ENCODE results near the gene EBF3.

The EBF3 gene

DNA sequence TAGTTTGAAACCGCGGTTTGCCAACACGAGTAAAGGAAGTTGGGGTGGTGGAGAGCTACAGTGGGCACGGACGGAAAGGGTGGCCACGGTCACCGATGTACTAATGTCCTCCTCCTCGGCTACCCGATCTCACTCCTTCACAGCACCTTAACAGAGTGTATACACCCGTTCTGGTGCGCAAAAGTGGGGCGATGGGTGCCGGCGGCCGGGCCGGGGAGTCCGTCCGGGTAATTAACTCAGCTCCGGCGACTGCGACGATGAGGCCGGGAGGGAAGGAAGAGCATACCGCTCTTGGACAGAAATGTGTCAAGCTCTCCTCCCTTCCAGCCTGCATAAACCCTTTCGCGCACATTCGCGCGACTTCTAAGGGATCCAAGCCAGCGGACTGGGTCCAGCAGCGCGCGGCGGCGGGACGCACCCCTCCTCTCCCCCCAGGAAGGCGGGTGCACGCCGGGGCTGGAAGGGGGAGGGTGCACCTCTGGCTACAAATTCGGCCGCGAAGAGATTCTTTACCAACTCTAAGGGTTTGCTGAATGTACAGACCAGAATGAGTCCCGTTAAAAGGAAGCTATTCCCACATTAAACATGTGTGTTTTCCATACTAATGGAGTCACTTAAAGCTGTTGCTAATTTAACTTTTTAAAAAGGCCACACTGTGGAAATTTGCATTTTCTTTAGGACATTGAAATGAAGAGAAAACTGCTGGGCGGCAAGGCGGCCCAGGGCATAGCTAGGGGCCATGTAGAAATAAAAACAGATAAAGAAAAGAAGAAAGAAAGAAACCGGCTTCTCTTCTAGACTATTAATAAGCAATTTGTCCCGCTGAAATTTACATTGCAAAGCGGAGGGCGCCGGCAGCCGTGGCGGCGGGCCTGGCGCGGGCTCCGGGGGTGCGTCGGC lies 6.6 kb upstream of the EBF3 start:
- no peak for DNase-seq (ENCODE audit: low spot score)

GRCh38 chr10:129969911-129970464 lies 5.9 kb upstream of the EBF3 start:
- DNase-seq (ENCODE audit: low spot score), result no peak

- no peak for DNase-seq (ENCODE audit: low spot score)
Measured at GRCh38 chr10:129969184-129969910, 5.3 kb upstream of the EBF3 start.

- no peak for DNase-seq (ENCODE audit: low spot score)
Measured at GRCh38 chr10:129968853-129969183, 4.7 kb upstream of the EBF3 start.

DNA sequence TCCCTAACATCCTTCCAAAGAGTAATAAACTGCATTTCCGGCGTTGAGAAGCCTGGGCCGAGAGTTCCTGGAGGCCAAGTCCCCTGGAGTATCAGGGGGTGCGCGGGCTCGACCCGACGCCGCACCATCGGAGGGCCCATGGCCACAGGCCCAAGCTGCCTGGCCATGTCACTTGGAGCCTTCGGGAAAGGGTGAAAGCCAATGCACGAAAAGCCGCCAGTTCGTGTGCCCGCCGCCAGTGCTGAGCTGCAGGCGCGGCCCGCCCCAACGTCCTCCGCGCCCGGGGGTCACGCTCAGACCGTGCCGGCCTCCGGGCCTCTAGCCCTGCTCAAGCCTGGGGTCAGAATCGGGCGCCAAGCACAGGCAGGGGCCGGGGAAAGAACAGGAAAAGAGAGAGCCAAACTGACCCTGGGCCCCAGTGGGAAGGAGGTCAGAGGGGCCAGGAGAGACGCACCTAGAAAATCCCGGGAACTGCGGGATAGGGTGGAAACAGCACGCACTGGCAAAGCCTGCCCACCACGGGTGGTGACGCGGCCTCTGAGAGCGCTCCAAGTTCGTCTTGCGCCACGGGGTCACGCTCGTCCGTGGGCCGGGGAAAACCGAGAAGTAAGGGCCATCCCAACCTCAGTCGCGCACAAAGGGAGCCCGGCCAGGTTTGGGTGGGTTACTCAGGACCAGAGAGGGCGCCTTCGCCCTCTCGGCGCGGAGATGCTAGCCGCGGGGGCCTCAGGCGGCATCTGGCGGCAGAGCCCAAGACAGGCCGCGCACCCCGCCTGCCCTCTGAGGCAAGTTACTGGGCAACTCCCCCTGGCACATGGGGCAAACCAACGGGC lies 4.2 kb upstream of the EBF3 start:
- DNase-seq (ENCODE audit: low spot score), result no peak

DNA sequence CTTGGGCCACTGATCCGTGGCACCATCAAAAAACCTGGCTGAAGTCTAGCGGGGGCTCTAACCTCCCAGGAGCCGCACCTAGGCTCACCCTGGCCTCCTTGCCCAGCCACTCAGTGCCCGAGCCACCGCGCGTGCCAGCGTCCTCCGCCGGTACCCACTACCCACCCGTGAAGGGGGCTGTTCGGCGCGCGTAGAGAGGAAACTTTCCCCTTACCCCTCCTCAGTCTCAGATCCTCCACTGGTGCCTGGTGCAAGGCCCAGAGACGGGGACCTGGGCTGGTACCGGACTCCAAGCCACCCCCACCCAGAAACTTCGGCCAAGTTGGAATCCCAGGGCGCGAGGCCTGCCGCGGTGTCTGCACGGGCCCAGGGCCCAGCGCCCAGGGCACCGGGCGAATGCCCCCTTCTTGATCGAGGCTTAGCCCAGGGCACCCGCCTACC lies 3.5 kb upstream of the EBF3 start:
- DNase-seq (ENCODE audit: low spot score), result no peak

DNA sequence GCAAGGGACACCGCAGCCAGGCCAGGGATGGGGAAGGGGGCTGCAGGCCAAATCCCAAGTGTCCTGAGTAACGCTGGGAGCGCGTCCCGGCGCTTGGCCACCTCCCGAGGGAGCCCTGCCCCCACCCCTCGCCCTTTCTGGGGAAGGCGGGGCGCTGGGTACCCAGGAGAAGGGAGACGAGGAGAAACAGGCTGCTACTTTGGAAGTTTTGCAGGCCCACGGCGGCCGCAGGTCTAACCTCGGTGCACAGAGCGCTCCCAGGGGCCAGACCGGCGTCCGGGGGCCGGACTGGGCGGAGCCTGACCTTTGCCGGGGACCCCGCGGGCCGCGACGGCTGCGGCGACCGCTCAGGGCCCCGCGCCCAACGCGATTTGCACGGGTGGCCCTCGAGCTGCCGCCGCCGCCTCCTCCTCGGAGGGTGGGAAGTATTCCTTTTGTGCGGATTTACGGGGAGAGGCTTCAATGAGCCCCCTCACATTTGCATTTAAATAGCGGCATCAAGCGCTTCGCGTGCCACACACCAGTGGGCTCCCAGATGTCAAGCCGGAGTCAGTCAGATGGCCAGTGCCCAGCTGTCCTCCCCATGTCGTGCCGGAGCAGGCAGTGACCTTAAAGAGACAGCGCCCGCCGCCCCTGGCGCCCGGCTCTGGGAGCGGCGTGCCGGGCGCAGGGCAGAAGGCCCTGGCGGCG lies 3.0 kb upstream of the EBF3 start:
- no peak for DNase-seq (ENCODE audit: low spot score)

- DNase-seq (ENCODE audit: low spot score), result no peak
Measured at GRCh38 chr10:129966370-129966888, 2.4 kb upstream of the EBF3 start.

GRCh38 chr10:129965959-129966358 lies 1.9 kb upstream of the EBF3 start:
- DNase-seq (ENCODE audit: low spot score), result no peak

- DNase-seq (ENCODE audit: low spot score), result no peak
Measured at GRCh38 chr10:129965425-129965808, 1.3 kb upstream of the EBF3 start.

GRCh38 chr10:129964611-129965424 lies 744 bp upstream of the EBF3 start:
- no peak for DNase-seq (ENCODE audit: low spot score)

DNA sequence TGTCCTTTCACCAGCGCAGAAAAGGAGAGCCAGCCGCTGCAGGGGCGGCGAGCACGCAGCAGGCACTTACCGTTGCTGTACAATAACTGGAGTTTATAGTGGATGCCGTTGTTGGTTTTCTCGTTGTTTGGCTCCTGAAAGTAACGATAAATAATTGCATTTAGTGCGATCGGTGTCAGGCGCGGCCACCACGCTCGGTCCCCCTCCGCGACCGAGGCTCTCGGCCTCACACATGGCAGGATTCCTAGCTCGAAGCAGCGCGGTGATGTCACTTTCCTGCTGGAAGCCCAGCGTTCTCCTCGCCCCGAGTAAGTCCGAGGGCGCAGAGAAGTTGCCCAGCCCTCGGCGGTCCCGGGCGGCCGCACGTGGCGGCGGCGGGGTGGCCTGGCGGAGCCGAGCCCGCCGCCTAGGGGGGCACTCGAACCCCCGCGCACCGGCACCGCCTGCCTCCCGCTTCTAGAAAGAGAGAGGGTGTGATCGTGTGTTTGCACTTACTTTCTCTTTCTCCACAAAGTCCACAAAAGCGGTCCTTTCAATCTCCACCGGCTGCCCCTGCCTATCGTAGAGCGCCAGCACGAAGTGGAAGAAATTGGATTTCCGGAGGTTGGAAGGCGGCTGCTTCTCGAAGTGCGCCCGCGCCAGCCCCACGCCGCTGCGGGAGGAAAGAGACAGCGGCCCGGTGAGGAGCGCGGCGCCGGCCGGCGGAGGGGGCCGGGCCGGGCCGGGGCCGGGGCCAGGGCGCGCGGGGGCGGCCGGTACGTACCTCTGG lies 1.0 kb downstream of the EBF3 start:
- DNase-seq (ENCODE audit: low spot score), result no peak

- no peak for DNase-seq (ENCODE audit: low spot score)
Measured at GRCh38 chr10:129962031-129962871, 1.8 kb downstream of the EBF3 start.

DNA sequence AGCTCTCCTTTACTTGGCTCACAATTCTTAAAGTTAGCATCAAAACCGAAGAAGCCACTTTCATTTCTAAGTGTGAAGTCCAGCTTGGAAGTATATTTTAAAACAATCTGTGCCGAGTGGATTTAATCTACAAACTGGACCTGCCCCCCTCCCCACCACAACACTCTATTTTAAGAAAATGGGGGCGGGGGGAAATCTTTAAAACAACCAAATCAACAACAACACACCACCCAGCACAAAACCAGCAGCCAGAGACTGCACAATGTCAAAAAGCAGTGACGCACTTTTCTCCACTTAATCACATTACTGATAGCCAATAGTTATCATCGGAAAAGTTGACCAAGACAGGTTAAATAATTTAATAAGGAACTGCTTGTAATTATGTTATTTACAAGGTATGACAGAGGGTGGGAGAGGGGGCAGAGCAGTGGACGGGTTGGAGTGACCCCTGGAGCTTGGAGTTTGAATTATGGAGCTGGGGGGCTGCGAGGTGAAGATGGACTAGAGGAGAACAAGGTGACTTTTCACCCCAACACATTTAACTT lies 2.8 kb downstream of the EBF3 start:
- DNase-seq (ENCODE audit: low spot score), result no peak

DNA sequence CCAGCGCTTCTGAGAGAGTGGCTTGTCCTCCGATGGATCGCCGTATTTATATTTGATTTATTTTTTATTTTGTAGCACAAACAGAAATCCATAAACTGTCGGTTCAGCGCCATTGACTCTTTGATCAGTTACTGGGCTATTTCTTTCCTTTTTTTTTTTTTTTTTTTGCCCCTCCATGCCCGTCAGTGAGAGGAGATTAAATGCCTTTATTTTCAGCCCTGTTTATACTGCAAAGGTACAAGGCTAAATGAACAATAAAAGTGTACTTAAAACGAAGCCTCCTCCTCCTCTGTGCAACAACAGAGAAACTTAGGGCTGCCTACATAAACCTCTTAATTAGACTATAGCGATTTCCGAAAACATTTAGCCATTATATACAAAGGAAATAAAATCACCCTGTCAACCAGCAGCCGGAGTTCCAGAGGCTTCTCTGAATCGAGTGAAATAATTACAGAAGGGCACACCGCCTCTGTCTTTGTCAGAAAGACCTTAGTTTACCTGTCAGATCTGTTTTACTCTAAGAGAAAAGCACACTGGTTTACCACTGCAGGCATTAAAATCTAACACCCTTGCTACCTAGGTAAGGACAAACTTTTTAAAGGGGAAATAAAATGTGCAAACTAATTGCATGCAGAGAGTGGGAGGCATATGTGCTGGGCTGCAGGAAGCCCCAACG lies 3.5 kb downstream of the EBF3 start:
- no peak for DNase-seq (ENCODE audit: low spot score)

DNA sequence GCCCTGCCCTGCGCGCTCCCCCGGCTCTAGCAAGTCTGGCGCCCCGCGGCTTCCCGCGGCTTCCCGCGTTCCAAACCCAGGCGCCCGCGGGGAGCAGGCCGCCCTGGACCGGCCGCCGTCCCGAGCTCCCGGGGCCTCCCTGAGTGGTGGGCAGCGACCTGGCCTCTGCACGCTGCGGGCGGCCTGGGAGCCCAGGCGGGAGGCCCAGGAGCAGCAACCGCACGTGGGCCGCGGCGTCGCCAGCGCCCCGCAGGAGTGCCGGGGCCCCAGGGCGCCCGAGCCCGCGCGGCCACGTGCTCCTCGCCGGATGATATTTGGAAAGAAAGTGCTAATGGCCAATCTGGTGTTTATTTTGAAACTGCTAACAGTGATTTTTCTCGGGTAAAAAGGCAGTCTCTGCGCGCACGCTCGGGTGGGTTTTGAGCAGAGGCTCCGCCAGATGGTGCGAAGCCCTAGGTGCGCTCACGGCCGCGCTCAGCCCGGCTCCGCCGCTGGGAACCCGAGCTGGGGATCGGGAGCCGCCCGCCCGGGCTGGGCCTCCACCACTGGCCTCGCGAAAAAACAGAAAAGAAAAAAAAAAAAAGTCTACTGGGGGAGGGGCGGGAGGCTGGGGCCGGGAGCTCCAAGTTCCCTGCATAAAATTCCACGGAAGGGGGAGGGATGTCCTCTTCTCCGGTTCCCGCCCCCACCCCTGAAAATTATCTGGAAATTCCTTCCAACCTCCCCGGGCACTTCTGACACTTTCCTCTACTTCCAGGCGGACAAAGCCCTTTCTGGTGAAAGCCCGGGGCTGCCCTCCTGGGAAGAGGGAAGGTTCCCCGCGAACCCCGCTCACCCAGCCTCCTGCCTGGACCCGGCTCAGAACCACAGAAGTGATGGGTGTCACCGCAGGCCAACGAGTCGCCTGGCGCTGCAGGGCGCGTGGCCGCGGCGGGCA lies 4.3 kb downstream of the EBF3 start:
- DNase-seq (ENCODE audit: low spot score), result no peak

Measured in pons (tissue), 1 donor.